H9 (cell line): Measurements from ENCODE around the gene ZC3H18. TPM values are rescaled to one million over a fixed set of nuclear protein-coding genes. Genes with fewer than 3 reads are reported as not detected.

Source experiments
- DNase-seq: peaks from one replicate; pipeline ENCODE4 v3.0.0-alpha.2; 2017
- H2AFZ ChIP-seq: one replicate; pipeline ENCODE4 v1.6.1; 2013; ENCODE audit warnings: mild to moderate bottlenecking, low read length, control low read depth, moderate library complexity
- H2AK5ac ChIP-seq: 2 replicates; pipeline ENCODE4 v1.6.1; 2013; ENCODE audit warnings: low read length, control low read depth, mixed read lengths; ENCODE audit not compliant: insufficient read length
- H2BK120ac ChIP-seq: one replicate; pipeline ENCODE4 v1.6.1; 2013; ENCODE audit warnings: low read depth, mild to moderate bottlenecking, low read length, control low read depth, inconsistent platforms; ENCODE audit not compliant: poor library complexity, severe bottlenecking
- H2BK12ac ChIP-seq: 2 replicates; pipeline ENCODE4 v1.6.1; 2013; ENCODE audit warnings: low read length, control low read depth, mixed read lengths, low read depth; ENCODE audit not compliant: insufficient read length
- H2BK15ac ChIP-seq: 2 replicates; pipeline ENCODE4 v1.6.1; 2013; ENCODE audit warnings: low read depth, low read length, control low read depth
- H2BK20ac ChIP-seq: one replicate; pipeline ENCODE4 v1.6.1; 2013; ENCODE audit warnings: low read depth, mild to moderate bottlenecking, low read length, control low read depth, inconsistent platforms; ENCODE audit not compliant: poor library complexity, severe bottlenecking
- H2BK5ac ChIP-seq: 2 replicates; pipeline ENCODE4 v1.6.1; 2013; ENCODE audit warnings: low read length, control low read depth, mixed read lengths; ENCODE audit not compliant: insufficient read length
- H3K14ac ChIP-seq: 2 replicates; pipeline ENCODE4 v1.6.1; 2013; ENCODE audit warnings: low read length, control low read depth; ENCODE audit not compliant: insufficient read depth
- H3K18ac ChIP-seq: 2 replicates; pipeline ENCODE4 v1.6.1; 2013; ENCODE audit warnings: low read depth, mild to moderate bottlenecking, mixed read lengths, low read length, control low read depth; ENCODE audit not compliant: insufficient read length
- H3K23ac ChIP-seq: 2 replicates; pipeline ENCODE4 v1.6.1; 2013; ENCODE audit warnings: low read length, control low read depth, mixed read lengths, low read depth; ENCODE audit not compliant: insufficient read length
- H3K23me2 ChIP-seq: 2 replicates; pipeline ENCODE4 v1.6.1; 2013; ENCODE audit warnings: low read depth, mild to moderate bottlenecking, mixed read lengths, low read length, control low read depth; ENCODE audit not compliant: insufficient read length, poor library complexity, severe bottlenecking
- H3K27ac ChIP-seq: 2 replicates; pipeline ENCODE4 v1.5.1; 2013; ENCODE audit warnings: low read length, control low read depth, mixed read lengths, low read depth; ENCODE audit not compliant: insufficient read length
- H3K27me3 ChIP-seq: 2 replicates; pipeline ENCODE4 v1.6.1; 2013; ENCODE audit warnings: low read length, control low read depth, inconsistent platforms; ENCODE audit not compliant: insufficient read depth
- H3K4ac ChIP-seq: 2 replicates; pipeline ENCODE4 v1.6.1; 2013; ENCODE audit warnings: low read depth, mild to moderate bottlenecking, control low read depth, inconsistent platforms, low read length, moderate library complexity
- H3K4me1 ChIP-seq: 2 replicates; pipeline ENCODE4 v1.6.1; 2013; ENCODE audit warnings: low read length, control low read depth, inconsistent platforms; ENCODE audit not compliant: insufficient read depth
- H3K4me2 ChIP-seq: 2 replicates; pipeline ENCODE4 v1.6.1; 2013; ENCODE audit warnings: low read length, control low read depth, mixed read lengths; ENCODE audit not compliant: insufficient read length, insufficient read depth
- H3K56ac ChIP-seq: 2 replicates; pipeline ENCODE4 v1.6.1; 2013; ENCODE audit warnings: low read depth, mild to moderate bottlenecking, mixed read lengths, low read length, control low read depth; ENCODE audit not compliant: insufficient read length
- H3K79me1 ChIP-seq: 2 replicates; pipeline ENCODE4 v1.6.1; 2013; ENCODE audit warnings: low read depth, mild to moderate bottlenecking, moderate library complexity, low read length, control low read depth, inconsistent platforms; ENCODE audit not compliant: insufficient read depth, poor library complexity, severe bottlenecking
- H3K79me2 ChIP-seq: 2 replicates; pipeline ENCODE4 v1.6.1; 2013; ENCODE audit warnings: low read length, control low read depth, inconsistent platforms; ENCODE audit not compliant: insufficient read depth
- H3K9ac ChIP-seq: 2 replicates; pipeline ENCODE4 v1.6.1; 2013; ENCODE audit warnings: low read length, control low read depth, mixed read lengths; ENCODE audit not compliant: insufficient read length; ENCODE audit errors: extremely low read depth
- H3K9me3 ChIP-seq: one replicate; pipeline ENCODE4 v1.6.1; 2013; ENCODE audit warnings: low read depth, low read length, inconsistent platforms; ENCODE audit not compliant: control insufficient read depth
- H3T11ph ChIP-seq: one replicate; pipeline ENCODE4 v1.6.1; 2013; ENCODE audit warnings: mild to moderate bottlenecking, low read length, control low read depth, inconsistent platforms
- H4K20me1 ChIP-seq: one replicate; pipeline ENCODE4 v1.6.1; 2013; ENCODE audit not compliant: control insufficient read depth, insufficient read length, insufficient read depth
- H4K5ac ChIP-seq: 2 replicates; pipeline ENCODE4 v1.6.1; 2013; ENCODE audit warnings: low read depth, mild to moderate bottlenecking, mixed read lengths, low read length, control low read depth; ENCODE audit not compliant: insufficient read length
- H4K8ac ChIP-seq: replicated peaks from 2 replicates; pipeline ENCODE4 v1.6.1; 2013; ENCODE audit warnings: low read length, control low read depth, mixed read lengths, low read depth; ENCODE audit not compliant: insufficient read length
- H4K91ac ChIP-seq: 2 replicates; pipeline ENCODE4 v1.6.1; 2013; ENCODE audit warnings: low read depth, mild to moderate bottlenecking, moderate library complexity, mixed read lengths, low read length, control low read depth; ENCODE audit not compliant: insufficient read length
- H3K27ac Mint-ChIP-seq, 3 experiments: 2 replicates in 2 of 3; 3 replicates in 1 of 3; pipeline ENCODE4 v1.8.0; 2020 to 2021; ENCODE audit warnings: mixed read lengths in 3 of 3, mild to moderate bottlenecking in 1 of 3, moderate library complexity in 1 of 3
- H3K27me3 Mint-ChIP-seq: 2 replicates; pipeline ENCODE4 v1.8.0; 2021; ENCODE audit warnings: low read depth, mild to moderate bottlenecking, moderate library complexity, mixed read lengths
- H3K36me3 Mint-ChIP-seq, 3 experiments: 2 replicates in 2 of 3; 3 replicates in 1 of 3; pipeline ENCODE4 v1.8.0; 2020 to 2021; ENCODE audit warnings: low read depth in 3 of 3, mixed read lengths in 3 of 3; ENCODE audit not compliant: insufficient read depth in 1 of 3
- H3K4me1 Mint-ChIP-seq, 2 experiments: 2 replicates each; pipeline ENCODE4 v1.8.0; 2020; ENCODE audit warnings: mixed read lengths in 2 of 2
- H3K4me3 Mint-ChIP-seq, 2 experiments: 2 replicates in 1 of 2; 3 replicates in 1 of 2; pipeline ENCODE4 v1.8.0; 2020 to 2021; ENCODE audit warnings: mild to moderate bottlenecking in 2 of 2, mixed read lengths in 2 of 2, moderate library complexity in 1 of 2
- H3K9me3 Mint-ChIP-seq, 2 experiments: 2 replicates in 1 of 2; 3 replicates in 1 of 2; pipeline ENCODE4 v1.8.0; 2020; ENCODE audit warnings: mild to moderate bottlenecking in 2 of 2, mixed read lengths in 2 of 2, moderate library complexity in 1 of 2
- CTCF ChIP-seq: fragments of 200-600 bp; sonication (generic); conservative IDR thresholded peaks from 3 replicates; pipeline ENCODE4 v1.8.0; 2021; ENCODE audit warnings: antibody characterized with exemption, mild to moderate bottlenecking
- WGBS: extraction: QIAGEN DNeasy Blood & Tissue Kit; methylation state at CpG from one replicate; pipeline ENCODE4 v1.1.7; 2013; ENCODE audit warnings: missing lambda C conversion rate, low lambda C conversion rate, mixed read lengths; ENCODE audit not compliant: insufficient read length; ENCODE audit errors: extremely low coverage; 5-methylcytosine and 5-hydroxymethylcytosine counted together
- total RNA-seq: library from RNA; stranded (reverse); gene quantifications from 2 replicates; pipeline ENCODE4 v1.2.1, GENCODE V29; 2021

Gene ZC3H18
- total RNA-seq, 1 experiment from 2014 or later = 69.7 TPM

- Mint-ChIP-seq H3K4me1 (peaks cover 13 to 19% of the 10 kb centered on the region in 2 experiments), H3K4me3 (no peak overlapping the region), H3K27me3 (no peaks in the 10 kb centered on the region; the same call in 1 of the 2 replicates), H3K9me3 (peaks cover 3% of the 10 kb centered on the region in 2 experiments; a peak in 2 of 5 replicates), H3K36me3 (peaks cover 13 to 25% (median 16%) of the 10 kb centered on the region in 3 experiments), H3K27ac (peak overlapping the region in 1 of 3 experiments; percentile 52; a peak in 1 of 7 replicates)
- H2BK120ac ChIP-seq = no peak overlapping the region
- H2AK5ac ChIP-seq = no peak overlapping the region
- no peak overlapping the region for H2BK12ac ChIP-seq
- no peaks in the 10 kb centered on the region for H3K9me3 ChIP-seq
- H3K27ac ChIP-seq = no peak overlapping the region
- H4K91ac ChIP-seq = no peak overlapping the region
- H3K27me3 ChIP-seq = no peaks in the 10 kb centered on the region
- H3K14ac ChIP-seq = no peak overlapping the region
- no peak overlapping the region for H2BK5ac ChIP-seq
- no peak overlapping the region for H4K5ac ChIP-seq
- H3K56ac ChIP-seq = no peak overlapping the region
- H3K79me1 ChIP-seq = no peaks in the 10 kb centered on the region
- H3K9ac ChIP-seq = no peak overlapping the region
- no peak overlapping the region for H3K4me2 ChIP-seq
- no peak for TF ChIP-seq CTCF
- WGBS = no CpG with 5 or more reads among the region's 3 CpGs
- H2AFZ ChIP-seq = no peak overlapping the region
- no peak overlapping the region for H2BK15ac ChIP-seq
- H3K79me2 ChIP-seq = peaks cover 8% of the 10 kb centered on the region; the same call in 1 of the 2 replicates
- H3K4me1 ChIP-seq = peaks cover 3% of the 10 kb centered on the region; the same call in 1 of the 2 replicates
- H2BK20ac ChIP-seq = no peak overlapping the region
- H3K23ac ChIP-seq = no peak overlapping the region
- no peak overlapping the region for H3K18ac ChIP-seq
- H3K4ac ChIP-seq = no peak overlapping the region
- no peak for DNase-seq
- H3K23me2 ChIP-seq = peaks cover 11% of the 10 kb centered on the region
- no peak overlapping the region for H4K8ac ChIP-seq
- no peaks in the 10 kb centered on the region for H4K20me1 ChIP-seq
- no peak overlapping the region for H3T11ph ChIP-seq
These were observed 95.4 kb downstream of the ZC3H18 start for GRCh38 chr16:88665570-88665969.
